Activated CD8-positive, alpha-beta memory T cell treated with anti-CD3 and anti-CD28 coated beads, Interleukin-2, amount 10 ng/mL, durations not matched to agents 7 days and 5 days (primary cell): ENCODE results near the gene MICU1. TPM values are rescaled to one million over a fixed set of nuclear protein-coding genes. Genes with fewer than 3 reads are reported as not detected.
A peak's percentile ranks its signal among the peaks of the same experiment; 100 is the strongest.
"Not testable (repeated sequence)": the region's sequence is repeated elsewhere in the genome, so short reads cannot be mapped to it uniquely, and the experiment has no call there.

Source experiments
- ATAC-seq: fragments of 150-1000 bp; cut with Tn5 transposase; one replicate; pipeline ENCODE4 v1.10.0; 2021; ENCODE audit warnings: moderate library complexity
- CTCF ChIA-PET: fragments of 350-600 bp; sonication (Branson Sonifier 250); formaldehyde crosslinking; loops from one replicate; lab custom pipeline; 2021; ENCODE audit warnings: antibody characterized with exemption; lab: Charles Lee
- DNase-seq: peaks from one replicate; pipeline ENCODE4 v3.0.0-alpha.2; 2020
- H3K27ac Mint-ChIP-seq: one replicate; pipeline ENCODE4 v1.8.0; 2021; ENCODE audit warnings: mild to moderate bottlenecking, mixed read lengths
- H3K27me3 Mint-ChIP-seq: one replicate; pipeline ENCODE4 v1.8.0; 2021; ENCODE audit warnings: mixed read lengths
- H3K36me3 Mint-ChIP-seq: one replicate; pipeline ENCODE4 v1.8.0; 2021; ENCODE audit warnings: mild to moderate bottlenecking, mixed read lengths
- H3K4me1 Mint-ChIP-seq: one replicate; pipeline ENCODE4 v1.8.0; 2021; ENCODE audit warnings: mixed read lengths
- H3K4me3 Mint-ChIP-seq: one replicate; pipeline ENCODE4 v1.8.0; 2021; ENCODE audit warnings: mild to moderate bottlenecking, moderate library complexity, mixed read lengths
- H3K9me3 Mint-ChIP-seq: one replicate; pipeline ENCODE4 v1.8.0; 2022; ENCODE audit warnings: low read depth, mixed read lengths
- total RNA-seq, 2 experiments: library from RNA; stranded (reverse); gene quantifications; one replicate each; pipeline ENCODE4 v1.2.3, GENCODE V29; 2021

Gene MICU1
- total RNA-seq, 2 experiments from 2014 or later = 25.9 to 27.2 TPM

- CTCF ChIA-PET = interaction anchor here (8.3 kb wide), 1 partner anchor 11 kb away, joined by 64 read pairs; no protein-coding TSS in a partner anchor
- no peaks in the 10 kb centered on the region for H3K27me3 Mint-ChIP-seq
- H3K4me1 Mint-ChIP-seq = peaks cover 31% of the 10 kb centered on the region
- H3K36me3 Mint-ChIP-seq = peaks cover 16% of the 10 kb centered on the region
- no peaks in the 10 kb centered on the region for H3K9me3 Mint-ChIP-seq
- DNase-seq (no peak), ATAC-seq (no peak)
- H3K4me3 Mint-ChIP-seq = no peak overlapping the region
- H3K27ac Mint-ChIP-seq = no peak overlapping the region
Measured at GRCh38 chr10:72348282-72348681, 277.6 kb downstream of the MICU1 start.

GRCh38 chr10:72346117-72346516, 279.8 kb downstream of the MICU1 start:
- not testable (repeated sequence) for H3K27ac Mint-ChIP-seq
- peaks cover 16% of the 10 kb centered on the region for H3K36me3 Mint-ChIP-seq

GRCh38 chr10:72344932-72345331, 280.9 kb downstream of the MICU1 start:
- Mint-ChIP-seq H3K4me1 (peaks cover 28% of the 10 kb centered on the region), H3K9me3 (no peaks in the 10 kb centered on the region), H3K36me3 (peaks cover 23% of the 10 kb centered on the region), H3K27me3 (no peaks in the 10 kb centered on the region), H3K27ac (peak overlapping the region; percentile 59), H3K4me3 (no peak overlapping the region)
- DNase-seq = peak; percentile 58
- CTCF ChIA-PET = interaction anchor here (0.5 to 8.3 kb wide), 12 partner anchors 7 to 510 kb away, joined by 3 to 64 read pairs (median 4); no protein-coding TSS in a partner anchor
- ATAC-seq = peak; percentile 46

More at GRCh38 chr10:72346117-72346516, 279.8 kb downstream of the MICU1 start:
- H3K4me3 Mint-ChIP-seq, DNase-seq, H3K9me3 Mint-ChIP-seq, ATAC-seq, H3K27me3 Mint-ChIP-seq: not testable (repeated sequence)
- peaks cover 21% of the 10 kb centered on the region for H3K4me1 Mint-ChIP-seq
- CTCF ChIA-PET = interaction anchor here (1.1 to 8.3 kb wide), 3 partner anchors 8 to 299 kb away, joined by 6 to 64 read pairs (median 12); no protein-coding TSS in a partner anchor

GRCh38 chr10:72342911-72343310, 283.0 kb downstream of the MICU1 start:
- no peaks in the 10 kb centered on the region for H3K27me3 Mint-ChIP-seq
- H3K27ac Mint-ChIP-seq = no peak overlapping the region
- CTCF ChIA-PET = interaction anchor here (0.7 to 4.3 kb wide), 7 partner anchors 8 to 294 kb away, joined by 3 to 31 read pairs (median 7); no protein-coding TSS in a partner anchor
- no peak overlapping the region for H3K4me3 Mint-ChIP-seq
- H3K9me3 Mint-ChIP-seq = no peaks in the 10 kb centered on the region
- peaks cover 23% of the 10 kb centered on the region for H3K36me3 Mint-ChIP-seq
- ATAC-seq (no peak), DNase-seq (no peak)
- peaks cover 28% of the 10 kb centered on the region for H3K4me1 Mint-ChIP-seq

GRCh38 chr10:72340510-72341261, 285.2 kb downstream of the MICU1 start:
- Mint-ChIP-seq H3K27me3 (no peaks in the 10 kb centered on the region), H3K9me3 (no peaks in the 10 kb centered on the region), H3K4me3 (no peak overlapping the region), H3K36me3 (peaks cover 28% of the 10 kb centered on the region), H3K4me1 (peaks cover 47% of the 10 kb centered on the region), H3K27ac (peak overlapping the region; percentile 49)
- DNase-seq (peak; percentile 85), ATAC-seq (peak; percentile 32)
- CTCF ChIA-PET = interaction anchor here (0.6 to 9.5 kb wide), 28 partner anchors 8 to 442 kb away, joined by 3 to 141 read pairs (median 4); partner anchors contain the start of gene DDIT4

- H3K9me3 Mint-ChIP-seq = no peaks in the 10 kb centered on the region
- H3K27ac Mint-ChIP-seq = peak overlapping the region; percentile 32
- peaks cover 30% of the 10 kb centered on the region for H3K36me3 Mint-ChIP-seq
- DNase-seq (no peak), ATAC-seq (no peak)
- no peak overlapping the region for H3K4me3 Mint-ChIP-seq
- no peaks in the 10 kb centered on the region for H3K27me3 Mint-ChIP-seq
- peaks cover 56% of the 10 kb centered on the region for H3K4me1 Mint-ChIP-seq
- CTCF ChIA-PET = interaction anchor here (0.7 to 12.6 kb wide), 20 partner anchors 9 to 442 kb away, joined by 3 to 141 read pairs (median 26); partner anchors contain the start of genes ANAPC16, ASCC1, DDIT4 and DNAJB12
Measured at GRCh38 chr10:72338180-72338579, 287.7 kb downstream of the MICU1 start.

- ATAC-seq (no peak), DNase-seq (no peak)
- Mint-ChIP-seq H3K27me3 (no peaks in the 10 kb centered on the region), H3K4me1 (peaks cover 61% of the 10 kb centered on the region), H3K36me3 (peaks cover 32% of the 10 kb centered on the region), H3K4me3 (no peak overlapping the region), H3K27ac (peak overlapping the region; percentile 32), H3K9me3 (no peaks in the 10 kb centered on the region)
- CTCF ChIA-PET = interaction anchor here (0.6 to 12.6 kb wide), 37 partner anchors 9 to 441 kb away, joined by 3 to 141 read pairs (median 6); partner anchors contain the start of genes ANAPC16, ASCC1, DDIT4 and DNAJB12
Measured at GRCh38 chr10:72337722-72338121, 288.2 kb downstream of the MICU1 start.

GRCh38 chr10:72337039-72337629, 288.7 kb downstream of the MICU1 start:
- H3K4me3 Mint-ChIP-seq = no peak overlapping the region

GRCh38 chr10:72336259-72337038, 289.4 kb downstream of the MICU1 start:
- Mint-ChIP-seq H3K27ac (peak overlapping the region; percentile 90), H3K4me1 (peaks cover 72% of the 10 kb centered on the region), H3K27me3 (no peaks in the 10 kb centered on the region), H3K36me3 (peaks cover 28% of the 10 kb centered on the region), H3K9me3 (no peaks in the 10 kb centered on the region), H3K4me3 (no peak overlapping the region)
- DNase-seq (no peak), ATAC-seq (no peak)
- CTCF ChIA-PET = interaction anchor here (0.6 to 12.6 kb wide), 36 partner anchors 8 to 563 kb away, joined by 3 to 141 read pairs (median 6); partner anchors contain the start of genes ANAPC16, ASCC1, DDIT4 and DNAJB12

More at GRCh38 chr10:72337039-72337629, 288.7 kb downstream of the MICU1 start:
- ATAC-seq (no peak), DNase-seq (peak; percentile 75)
- no peaks in the 10 kb centered on the region for H3K9me3 Mint-ChIP-seq
- peaks cover 66% of the 10 kb centered on the region for H3K4me1 Mint-ChIP-seq
- H3K27me3 Mint-ChIP-seq = no peaks in the 10 kb centered on the region
- H3K27ac Mint-ChIP-seq = peak overlapping the region; percentile 22
- CTCF ChIA-PET = interaction anchor here (0.6 to 12.6 kb wide), 38 partner anchors 8 to 441 kb away, joined by 3 to 141 read pairs (median 6); partner anchors contain the start of genes ANAPC16, ASCC1, DDIT4 and DNAJB12
- peaks cover 30% of the 10 kb centered on the region for H3K36me3 Mint-ChIP-seq

- Mint-ChIP-seq H3K9me3 (no peaks in the 10 kb centered on the region), H3K4me3 (peak overlapping the region; percentile 59), H3K36me3 (peaks cover 21% of the 10 kb centered on the region), H3K4me1 (peaks cover 71% of the 10 kb centered on the region), H3K27ac (peak overlapping the region; percentile 90), H3K27me3 (no peaks in the 10 kb centered on the region)
- CTCF ChIA-PET = interaction anchor here (0.6 to 12.6 kb wide), 27 partner anchors 8 to 562 kb away, joined by 3 to 141 read pairs (median 9); partner anchors contain the start of genes ANAPC16, ASCC1, DDIT4 and DNAJB12
- peak; percentile 29 for ATAC-seq
- peak; percentile 89 for DNase-seq
Measured at GRCh38 chr10:72335394-72336258, 290.3 kb downstream of the MICU1 start.

- CTCF ChIA-PET = interaction anchor here (0.9 to 12.6 kb wide), 23 partner anchors 8 to 562 kb away, joined by 3 to 141 read pairs (median 16); partner anchors contain the start of genes ANAPC16, ASCC1, DDIT4 and DNAJB12
- Mint-ChIP-seq H3K27ac (peak overlapping the region; percentile 90), H3K27me3 (no peaks in the 10 kb centered on the region), H3K4me1 (peaks cover 75% of the 10 kb centered on the region), H3K4me3 (peak overlapping the region; percentile 59), H3K36me3 (peaks cover 18% of the 10 kb centered on the region), H3K9me3 (no peaks in the 10 kb centered on the region)
- peak; percentile 52 for ATAC-seq
- DNase-seq = peak; percentile 98
Measured at GRCh38 chr10:72334825-72335393, 291.0 kb downstream of the MICU1 start.
